Measurements from ENCODE around the gene APC2.
"Not testable (repeated sequence)": the region's sequence is repeated elsewhere in the genome, so short reads cannot be mapped to it uniquely, and the experiment has no call there.

APC2 gene

GRCh38 chr19:1511318-1512317, 61.7 kb downstream of the APC2 start:
- no peak for DNase-seq (ENCODE audit: low spot score)

- peak; percentile 82 for DNase-seq (ENCODE audit: low spot score)
These were observed 63.0 kb downstream of the APC2 start, which contains the start of gene ADAMTSL5 for GRCh38 chr19:1512671-1513498. ADAMTSL5 (minus strand) TSS chr19:1513019; CDS start chr19:1510943, 2,076 bp downstream.

GRCh38 chr19:1513499-1514294, 63.8 kb downstream of the APC2 start:
- peak; percentile 82 for DNase-seq (ENCODE audit: low spot score)

GRCh38 chr19:1514295-1514661, 64.4 kb downstream of the APC2 start:
- DNase-seq (ENCODE audit: low spot score), result no peak

- DNase-seq (ENCODE audit: low spot score), result no peak
These were observed 65.2 kb downstream of the APC2 start for GRCh38 chr19:1514986-1515721.

- DNase-seq (ENCODE audit: low spot score), result no peak
These were observed 66.5 kb downstream of the APC2 start for GRCh38 chr19:1516395-1516753.

GRCh38 chr19:1518471-1518870, 68.5 kb downstream of the APC2 start:
- DNase-seq (ENCODE audit: low spot score), result no peak

- not testable (repeated sequence) for DNase-seq (ENCODE audit: low spot score)
These were observed 69.9 kb downstream of the APC2 start for GRCh38 chr19:1519802-1520201.

GRCh38 chr19:1520203-1520780, 70.4 kb downstream of the APC2 start:
- no peak for DNase-seq (ENCODE audit: low spot score)

- no peak for DNase-seq (ENCODE audit: low spot score)
These were observed 71.7 kb downstream of the APC2 start for GRCh38 chr19:1521636-1522035.

GRCh38 chr19:1522061-1522460, 72.1 kb downstream of the APC2 start:
- no peak for DNase-seq (ENCODE audit: low spot score)

- no peak for DNase-seq (ENCODE audit: low spot score)
These were observed 72.9 kb downstream of the APC2 start for GRCh38 chr19:1522838-1523237.
